Measurements from ENCODE around the gene HMOX1. TPM values are rescaled to one million over a fixed set of nuclear protein-coding genes. Genes with fewer than 3 reads are reported as not detected.

The HMOX1 gene
- total RNA-seq, 1 experiment from 2014 or later, result 26.4 TPM

DNA sequence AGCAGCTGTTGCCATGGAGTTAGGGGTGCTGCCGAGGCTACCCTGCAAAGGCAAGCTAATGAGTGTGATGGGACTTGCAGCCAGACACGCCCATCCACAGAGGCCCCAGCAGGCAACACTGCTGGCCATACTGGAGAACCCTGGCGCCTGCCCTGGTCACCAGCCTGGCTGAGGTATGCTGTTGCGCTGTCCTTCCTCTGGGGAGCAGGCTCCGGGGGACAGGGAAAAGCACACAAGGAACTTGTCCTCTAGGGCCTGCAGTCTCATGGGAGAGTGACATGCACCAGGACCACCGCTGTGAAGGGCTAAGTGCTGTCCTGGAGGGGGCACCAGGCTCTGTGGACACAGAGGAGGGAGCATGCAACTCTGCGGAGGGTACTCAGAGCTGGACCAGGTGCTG, 45.4 kb upstream of the HMOX1 start:
- no peak overlapping the region for H3K4me3 ChIP-seq (replicated peaks in 1 of 2; ENCODE audit: low read depth in 1 of 2, low read length in 2 of 2)
- H3K27ac ChIP-seq (ENCODE audit: low read depth, low read length), result no peak overlapping the region
- H3K9me3 ChIP-seq (ENCODE audit: control insufficient read depth in 1 of 2, insufficient read depth in 1 of 2, low read depth in 1 of 2, low read length in 2 of 2), result no peaks in the 10 kb centered on the region
- no peak overlapping the region for H3K9ac ChIP-seq (ENCODE audit: low read length)
- DNase-seq (ENCODE audit: low read depth, low spot score) (no peak), ATAC-seq (peak; percentile 41; the same call in 1 of the 2 replicates)
- intact Hi-C loops (cut with micrococcal nuclease), result no loop called here
- POLR2A ChIA-PET, result no interaction called here
- no TSS peak for BruUV-seq (replicated peaks)
- no peak overlapping the region for H2AFZ ChIP-seq (ENCODE audit: low read depth, low read length, poor library complexity, severe bottlenecking)
- TF ChIP-seq ZFX (IDR thresholded peaks at IDR 0.05) (no peak), EZH2 (IDR thresholded peaks at IDR 0.05) (no peak), ELF1 (IDR thresholded peaks at IDR 0.05; ENCODE audit: borderline replicate concordance, low read depth) (no peak), CBX3 (IDR thresholded peaks at IDR 0.05; ENCODE audit: low read depth) (no peak), SRF (IDR thresholded peaks at IDR 0.05; ENCODE audit: low read depth) (no peak), YY1 (IDR thresholded peaks at IDR 0.05; ENCODE audit: extremely low read depth, insufficient replicate concordance, low read depth, low read length) (no peak)
- TF ChIP-seq, protein P1, sequence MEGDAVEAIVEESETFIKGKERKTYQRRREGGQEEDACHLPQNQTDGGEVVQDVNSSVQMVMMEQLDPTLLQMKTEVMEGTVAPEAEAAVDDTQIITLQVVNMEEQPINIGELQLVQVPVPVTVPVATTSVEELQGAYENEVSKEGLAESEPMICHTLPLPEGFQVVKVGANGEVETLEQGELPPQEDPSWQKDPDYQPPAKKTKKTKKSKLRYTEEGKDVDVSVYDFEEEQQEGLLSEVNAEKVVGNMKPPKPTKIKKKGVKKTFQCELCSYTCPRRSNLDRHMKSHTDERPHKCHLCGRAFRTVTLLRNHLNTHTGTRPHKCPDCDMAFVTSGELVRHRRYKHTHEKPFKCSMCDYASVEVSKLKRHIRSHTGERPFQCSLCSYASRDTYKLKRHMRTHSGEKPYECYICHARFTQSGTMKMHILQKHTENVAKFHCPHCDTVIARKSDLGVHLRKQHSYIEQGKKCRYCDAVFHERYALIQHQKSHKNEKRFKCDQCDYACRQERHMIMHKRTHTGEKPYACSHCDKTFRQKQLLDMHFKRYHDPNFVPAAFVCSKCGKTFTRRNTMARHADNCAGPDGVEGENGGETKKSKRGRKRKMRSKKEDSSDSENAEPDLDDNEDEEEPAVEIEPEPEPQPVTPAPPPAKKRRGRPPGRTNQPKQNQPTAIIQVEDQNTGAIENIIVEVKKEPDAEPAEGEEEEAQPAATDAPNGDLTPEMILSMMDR (IDR thresholded peaks at IDR 0.05 in 2 of 3, conservative IDR thresholded peaks at IDR 0.05 in 1 of 3; ENCODE audit: borderline replicate concordance in 1 of 3, insufficient read depth in 1 of 3, low read depth in 2 of 3, low read length in 2 of 3), result no peak
- no peaks in the 10 kb centered on the region for H3K79me2 ChIP-seq (ENCODE audit: insufficient read depth, low read length)
- no peaks in the 10 kb centered on the region for H3K27me3 ChIP-seq (ENCODE audit: insufficient read depth, low read length)
- no peaks in the 10 kb centered on the region for H3K36me3 ChIP-seq (ENCODE audit: control insufficient read depth in 1 of 2, insufficient read depth in 2 of 2, low read length in 2 of 2)
- RAD21 ChIA-PET (ENCODE audit: low non-redundant PET in 1 of 2, low total read pairs in 2 of 2, uncharacterized antibody in 2 of 2, unreplicated experiment in 2 of 2), result no interaction called here
- no peaks in the 10 kb centered on the region for H4K20me1 ChIP-seq (ENCODE audit: insufficient read depth)
- H3K4me1 ChIP-seq (ENCODE audit: control insufficient read depth in 1 of 2, insufficient read depth in 2 of 2, low read length in 2 of 2), result no peaks in the 10 kb centered on the region
- H3K4me2 ChIP-seq (ENCODE audit: low read length), result no peak overlapping the region
- no peaks in the 10 kb centered on the region for H3K9me2 ChIP-seq (ENCODE audit: insufficient read depth)
- CTCF ChIA-PET, result no interaction called here

All from HCT116 (cell line).